Astrocyte of the spinal cord (primary cell): ENCODE data around the gene HS3ST3A1.
A peak's percentile ranks its signal among the peaks of the same experiment; 100 is the strongest.

Experiments used
- DNase-seq: peaks from one replicate; pipeline ENCODE4 v3.0.0; 2011; ENCODE audit warnings: low read depth, low spot score
- H3K4me3 ChIP-seq: 2 replicates; pipeline ENCODE4 v1.5.1; 2011; ENCODE audit warnings: low read depth, mild to moderate bottlenecking, low read length, moderate library complexity
- CTCF ChIP-seq: IDR thresholded peaks from 2 replicates; pipeline ENCODE4 v1.5.1; 2012; ENCODE audit warnings: low read depth, mild to moderate bottlenecking, low read length, inconsistent platforms
- in situ Hi-C: cut with HindIII; loops from 2 replicates; pipeline ENCODE4 v1.10.0; 2017; ENCODE audit warnings: low sequenced_read_pairs

The HS3ST3A1 gene

GRCh38 chr17:13601776-13602551, at the start of gene HS3ST3A1:
Gene HS3ST3A1 (minus strand): TSS chr17:13601929. CDS start chr17:13601129, 800 bp downstream.
- no peak for TF ChIP-seq CTCF
- in situ Hi-C loops = no loop called here
- peak; percentile 93 for DNase-seq
- peak within 1 kb of the TSS; percentile 86 for H3K4me3 ChIP-seq

DNA sequence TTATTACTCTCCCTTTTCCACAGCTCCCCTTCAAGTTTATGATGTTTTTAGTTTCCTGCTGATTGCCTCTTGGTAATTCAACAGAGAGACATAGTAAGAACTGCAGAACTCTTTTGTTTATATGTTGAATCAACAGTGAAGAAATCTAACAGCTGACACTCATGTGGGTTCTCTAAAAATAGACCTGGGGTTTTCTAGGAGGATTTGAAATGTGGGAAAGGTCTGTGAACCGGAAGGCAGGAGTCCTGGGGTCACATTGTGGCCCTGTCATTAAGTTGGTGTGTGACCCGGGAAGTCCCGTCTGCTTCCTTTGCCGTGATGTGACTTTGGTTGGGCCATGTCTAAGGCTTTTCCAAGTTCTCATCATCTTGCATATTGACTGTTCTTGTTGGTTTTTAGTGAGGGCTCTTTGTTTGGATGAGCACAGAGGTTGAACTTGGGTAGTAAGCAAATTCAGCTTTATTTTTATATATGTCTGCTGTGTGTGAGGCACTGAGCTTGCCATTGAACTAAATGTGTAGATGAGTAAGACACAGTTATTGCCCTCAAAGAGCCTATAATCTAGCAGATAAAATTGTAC, 48.5 kb upstream of the HS3ST3A1 start:
- H3K4me3 ChIP-seq = no peak overlapping the region
- TF ChIP-seq CTCF = no peak
- in situ Hi-C loops = no loop called here
- DNase-seq = no peak

DNA sequence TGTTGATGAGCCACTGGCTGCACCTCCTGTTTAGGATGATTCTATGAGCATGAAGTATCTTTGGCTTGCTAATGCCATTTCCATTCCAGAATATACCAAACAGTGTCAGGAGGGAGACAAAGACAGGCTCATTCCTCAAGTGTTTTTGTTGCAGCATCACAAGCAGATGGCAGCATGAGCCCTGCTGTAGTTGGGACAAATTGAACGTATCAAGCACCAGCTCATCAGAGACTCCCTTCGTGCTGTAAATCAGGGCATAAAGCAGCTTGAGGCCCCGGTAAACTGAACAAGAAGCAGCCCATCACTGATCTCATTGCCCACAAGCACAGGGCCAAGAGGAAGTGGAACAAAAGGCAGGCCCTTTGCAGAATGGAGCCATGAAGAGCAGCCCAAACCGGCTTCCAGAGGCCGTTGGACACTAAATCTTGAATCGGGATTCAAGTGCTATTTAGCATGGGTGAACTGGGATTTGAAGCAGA, 45.9 kb upstream of the HS3ST3A1 start:
- in situ Hi-C loops = no loop called here
- TF ChIP-seq CTCF = no peak
- DNase-seq = peak; percentile 12
- no peak overlapping the region for H3K4me3 ChIP-seq

GRCh38 chr17:13646969-13647542, 45.3 kb upstream of the HS3ST3A1 start:
- H3K4me3 ChIP-seq = no peak overlapping the region
- in situ Hi-C loops = no loop called here
- no peak for DNase-seq
- no peak for TF ChIP-seq CTCF

- in situ Hi-C loops = no loop called here
- H3K4me3 ChIP-seq = no peak overlapping the region
- no peak for TF ChIP-seq CTCF
- peak; percentile 8 for DNase-seq
Observed at GRCh38 chr17:13646411-13646810, 44.7 kb upstream of the HS3ST3A1 start.

DNA sequence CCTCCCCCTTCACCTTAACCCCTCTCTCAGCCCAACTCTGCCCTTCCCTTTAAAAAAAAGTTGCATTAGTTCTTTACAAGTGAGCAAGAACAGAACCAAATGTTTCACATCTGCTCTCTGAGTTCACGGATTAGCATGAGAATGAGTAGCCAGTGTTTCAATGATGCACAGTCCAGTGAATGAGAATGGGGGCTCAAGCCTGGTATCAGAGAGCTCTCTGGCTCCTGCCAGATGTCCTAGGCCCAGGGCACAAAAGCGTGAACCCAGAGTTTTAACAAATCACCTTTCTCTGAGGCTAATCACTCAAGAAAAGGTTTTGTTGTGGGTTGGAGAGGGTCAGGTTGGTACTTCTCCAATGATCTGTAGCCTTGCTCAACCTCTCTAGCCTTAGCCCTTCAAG, 41.5 kb upstream of the HS3ST3A1 start:
- H3K4me3 ChIP-seq = no peak overlapping the region
- no peak for DNase-seq
- in situ Hi-C loops = no loop called here
- no peak for TF ChIP-seq CTCF
